HepG2 (cell line): Measurements from ENCODE around the gene FUNDC1. TPM values are rescaled to one million over a fixed set of nuclear protein-coding genes. Genes with fewer than 3 reads are reported as not detected.

Experiments used
- ADNP ChIP-seq: sonication (generic); formaldehyde crosslinking; IDR thresholded peaks from 2 replicates; pipeline ENCODE4 v1.4.0; 2020; ENCODE audit warnings: missing genetic modification reagents
- CCDC6 ChIP-seq: sonication (generic); formaldehyde crosslinking; IDR thresholded peaks from 2 replicates; pipeline ENCODE4 v1.8.1; 2022; ENCODE audit warnings: mild to moderate bottlenecking, missing genetic modification reagents, moderate library complexity
- DPF2 ChIP-seq: sonication (generic); formaldehyde crosslinking; IDR thresholded peaks from 2 replicates; pipeline ENCODE4 v1.4.0; 2020; ENCODE audit warnings: mild to moderate bottlenecking, low read depth, missing genetic modification reagents, borderline replicate concordance
- HOMEZ ChIP-seq: IDR thresholded peaks from 2 replicates; pipeline ENCODE4 v1.6.1; 2016; ENCODE audit warnings: low read depth
- HOXA3 ChIP-seq: sonication (generic); formaldehyde crosslinking; IDR thresholded peaks from 2 replicates; pipeline ENCODE4 v1.5.0; 2020; ENCODE audit warnings: missing genetic modification reagents
- ISL2 ChIP-seq: sonication (generic); formaldehyde crosslinking; IDR thresholded peaks from 2 replicates; pipeline ENCODE4 v1.5.0; 2020; ENCODE audit warnings: missing genetic modification reagents
- NAIF1 ChIP-seq: sonication (generic); formaldehyde crosslinking; IDR thresholded peaks from 2 replicates; pipeline ENCODE4 v1.5.0; 2020; ENCODE audit warnings: mild to moderate bottlenecking, missing genetic modification reagents, borderline replicate concordance
- NFE2L1 ChIP-seq: sonication (generic); formaldehyde crosslinking; IDR thresholded peaks from 2 replicates; pipeline ENCODE4 v1.4.0; 2020; ENCODE audit warnings: missing genetic modification reagents, mild to moderate bottlenecking, borderline replicate concordance
- PHF20 ChIP-seq: sonication (generic); formaldehyde crosslinking; IDR thresholded peaks from 2 replicates; pipeline ENCODE4 v1.5.0; 2020; ENCODE audit warnings: mild to moderate bottlenecking, missing genetic modification reagents
- SALL1 ChIP-seq: sonication (generic); formaldehyde crosslinking; IDR thresholded peaks from 2 replicates; pipeline ENCODE4 v1.8.0; 2022; ENCODE audit warnings: mild to moderate bottlenecking, missing genetic modification reagents
- SAP130 ChIP-seq: IDR thresholded peaks from 2 replicates; pipeline ENCODE4 v1.6.1; 2016; ENCODE audit warnings: low read depth
- TBP ChIP-seq: sonication (generic); formaldehyde crosslinking; IDR thresholded peaks from 2 replicates; pipeline ENCODE4 v1.5.0; 2020; ENCODE audit warnings: missing genetic modification reagents
- TFAP4 ChIP-seq: sonication (generic); IDR thresholded peaks from 2 replicates; pipeline ENCODE4 v1.6.1; 2016; ENCODE audit warnings: low read depth, borderline replicate concordance
- TFDP2 ChIP-seq: sonication (generic); formaldehyde crosslinking; IDR thresholded peaks from 2 replicates; pipeline ENCODE4 v1.4.0; 2020; ENCODE audit warnings: missing genetic modification reagents
- THAP11 ChIP-seq: IDR thresholded peaks from 2 replicates; pipeline ENCODE4 v1.6.1; 2016; ENCODE audit warnings: missing biosample characterization, missing genetic modification reagents
- ZNF142 ChIP-seq: sonication (generic); formaldehyde crosslinking; IDR thresholded peaks from 2 replicates; pipeline ENCODE4 v1.4.0; 2020; ENCODE audit warnings: missing genetic modification reagents
- ZNF496 ChIP-seq: sonication (generic); formaldehyde crosslinking; IDR thresholded peaks from 2 replicates; pipeline ENCODE4 v1.8.1; 2023; ENCODE audit warnings: mild to moderate bottlenecking, moderate library complexity, missing genetic modification reagents; ENCODE audit not compliant: insufficient replicate concordance
- ZNF761 ChIP-seq: sonication (generic); formaldehyde crosslinking; conservative IDR thresholded peaks from 2 replicates; pipeline ENCODE4 v1.4.0; 2020; ENCODE audit warnings: mild to moderate bottlenecking, missing genetic modification reagents
- ZSCAN12 ChIP-seq: sonication (generic); formaldehyde crosslinking; IDR thresholded peaks from 2 replicates; pipeline ENCODE4 v1.9.0; 2021; ENCODE audit warnings: mild to moderate bottlenecking, missing genetic modification reagents
- ZSCAN22 ChIP-seq: sonication (generic); formaldehyde crosslinking; IDR thresholded peaks from 2 replicates; pipeline ENCODE4 v1.4.0; 2020; ENCODE audit warnings: mild to moderate bottlenecking, missing genetic modification reagents
- polyA plus RNA-seq, 8 experiments: library from polyadenylated mRNA; depleted of rRNA in 3 of 8; stranded (reverse) in 7 of 8; unstranded in 1 of 8; fragments of >200 nt; fragmentation: Illumina TruSeq in 4 of 8; extraction: Trizol in 4 of 8; gene quantifications; 2 replicates each; pipeline versions ENCODE4 v1.2.1 to v1.2.3, GENCODE V29; 2011 to 2016; ENCODE audit warnings: low read depth in 4 of 8, missing spikeins in 1 of 8, mixed read lengths in 1 of 8; ENCODE audit not compliant: insufficient read depth in 1 of 8
- total RNA-seq, 5 experiments: library from RNA; depleted of rRNA; stranded (reverse); fragments of >200 nt; fragmentation: Illumina TruSeq; extraction: Trizol; gene quantifications; 2 replicates each; pipeline ENCODE4 v1.2.3, GENCODE V29; 2016; ENCODE audit warnings: low read depth in 1 of 5

Gene FUNDC1
- total and polyA plus RNA-seq, 2 of the 13 experiments (the other 11 are each of a cell fraction or from before 2014, with no cell fraction given): 11.9 to 13.9 TPM

GRCh38 chrX:44542567-44543325, at the start of gene FUNDC1 (continued):
- TF ChIP-seq ZNF142 (no peak), ZSCAN22 (CRISPR knock-in tag) (no peak), NFE2L1 (CRISPR knock-in tag) (no peak), ZNF761 (CRISPR knock-in tag) (no peak), CCDC6 (CRISPR knock-in tag) (no peak), ISL2 (CRISPR knock-in tag) (no peak), HOMEZ (CRISPR knock-in tag) (no peak), PHF20 (CRISPR knock-in tag) (peak; percentile 63; the same call in 1 of the 2 replicates), SAP130 (CRISPR knock-in tag) (0 out of 2 replicates have a peak, but pooled peaks have one; percentile 27), HOXA3 (CRISPR knock-in tag) (peak; percentile 40; the same call in 1 of the 2 replicates), TBP (CRISPR knock-in tag) (no peak), ZSCAN12 (CRISPR knock-in tag) (no peak), SALL1 (CRISPR knock-in tag) (0 out of 2 replicates have a peak, but pooled peaks have one; percentile 7), TFDP2 (0 out of 2 replicates have a peak, but pooled peaks have one; percentile 18), TFAP4 (no peak), THAP11 (CRISPR knock-in tag) (peak; percentile 91), ZNF496 (no peak), DPF2 (CRISPR knock-in tag) (no peak), NAIF1 (0 out of 2 replicates have a peak, but pooled peaks have one; percentile 34), ADNP (CRISPR knock-in tag) (no peak)
